ENCODE results near the gene ERBB4. TPM values are rescaled to one million over a fixed set of nuclear protein-coding genes. Genes with fewer than 3 reads are reported as not detected.

The ERBB4 gene
- total and polyA plus RNA-seq, 7 donors, result 0.07 to 7.5 (median 2.0) TPM

- intact Hi-C loops (cut with DNase I), result no loop called here
- TF ChIP-seq CTCF (IDR thresholded peaks at IDR 0.05), result no peak
- DNase-seq, result no peak
- ATAC-seq, result no peak
- Histone ChIP-seq H3K36me3 (ENCODE audit: insufficient read depth in 1 of 2, low read depth in 1 of 2) (no peaks in the 10 kb centered on the region), H3K4me3 (no peak overlapping the region), H3K27ac (no peak overlapping the region), H3K9me3 (no peaks in the 10 kb centered on the region), H3K4me1 (no peaks in the 10 kb centered on the region), H3K27me3 (ENCODE audit: insufficient read depth in 3 of 3, low read length in 2 of 3) (no peaks in the 10 kb centered on the region)
- 12 to 30% (median 12%) methylated on average over 1 of the region's 1 CpG for WGBS, 3 donors
Observed at GRCh38 chr2:211760103-211760502, 778.5 kb downstream of the ERBB4 start.

- WGBS, 3 donors, result 84 to 89% (median 86%) methylated on average over 2 of the region's 2 CpGs
- intact Hi-C loops (cut with DNase I), result no loop called here
- H3K27ac ChIP-seq, result no peak overlapping the region
- no peaks in the 10 kb centered on the region for H3K27me3 ChIP-seq (ENCODE audit: insufficient read depth in 3 of 3, low read length in 2 of 3)
- DNase-seq, result no peak
- H3K36me3 ChIP-seq (ENCODE audit: insufficient read depth in 1 of 2, low read depth in 1 of 2), result no peaks in the 10 kb centered on the region
- no peaks in the 10 kb centered on the region for H3K9me3 ChIP-seq
- no peak overlapping the region for H3K4me3 ChIP-seq
- no peak for TF ChIP-seq CTCF (IDR thresholded peaks at IDR 0.05)
- H3K4me1 ChIP-seq, result no peaks in the 10 kb centered on the region
- ATAC-seq, result no peak
Observed at GRCh38 chr2:211756266-211756665, 782.3 kb downstream of the ERBB4 start.

GRCh38 chr2:211755187-211755586, 783.4 kb downstream of the ERBB4 start:
- ATAC-seq (no peak), DNase-seq (no peak)
- H3K36me3 ChIP-seq (ENCODE audit: insufficient read depth in 1 of 2, low read depth in 1 of 2), result no peaks in the 10 kb centered on the region
- H3K9me3 ChIP-seq, result no peaks in the 10 kb centered on the region
- H3K27me3 ChIP-seq (ENCODE audit: insufficient read depth in 3 of 3, low read length in 2 of 3), result no peaks in the 10 kb centered on the region
- no peak overlapping the region for H3K27ac ChIP-seq
- H3K4me3 ChIP-seq, result no peak overlapping the region
- intact Hi-C loops (cut with DNase I), result no loop called here
- 94 to 98% (median 95%) methylated on average over 8 of the region's 8 CpGs for WGBS, 3 donors
- H3K4me1 ChIP-seq, result no peaks in the 10 kb centered on the region
- TF ChIP-seq CTCF (IDR thresholded peaks at IDR 0.05), result no peak

GRCh38 chr2:211751848-211752247, 786.8 kb downstream of the ERBB4 start:
- Histone ChIP-seq H3K27me3 (ENCODE audit: insufficient read depth in 3 of 3, low read length in 2 of 3) (no peaks in the 10 kb centered on the region), H3K4me1 (no peaks in the 10 kb centered on the region), H3K9me3 (no peaks in the 10 kb centered on the region), H3K4me3 (no peak overlapping the region), H3K36me3 (ENCODE audit: insufficient read depth in 1 of 2, low read depth in 1 of 2) (no peaks in the 10 kb centered on the region), H3K27ac (no peak overlapping the region)
- no peak for TF ChIP-seq CTCF (IDR thresholded peaks at IDR 0.05)
- WGBS, 3 donors, result 32 to 40% (median 40%) methylated on average over 3 of the region's 3 CpGs
- DNase-seq, result no peak
- ATAC-seq, result no peak
- intact Hi-C loops (cut with DNase I), result no loop called here

GRCh38 chr2:211748339-211748738, 790.3 kb downstream of the ERBB4 start:
- WGBS, 3 donors, result 95 to 100% (median 100%) methylated on average over 1 of the region's 1 CpG
- Histone ChIP-seq H3K36me3 (ENCODE audit: insufficient read depth in 1 of 2, low read depth in 1 of 2) (no peaks in the 10 kb centered on the region), H3K9me3 (no peaks in the 10 kb centered on the region), H3K27ac (no peak overlapping the region), H3K4me1 (no peaks in the 10 kb centered on the region), H3K4me3 (no peak overlapping the region), H3K27me3 (ENCODE audit: insufficient read depth in 3 of 3, low read length in 2 of 3) (no peaks in the 10 kb centered on the region)
- ATAC-seq (no peak), DNase-seq (no peak)
- intact Hi-C loops (cut with DNase I), result loop anchor here (5.0 kb wide), 1 partner anchor 799 kb away; no protein-coding TSS in a partner anchor
- no peak for TF ChIP-seq CTCF (IDR thresholded peaks at IDR 0.05)
